ENCODE data around the gene WDFY3. TPM values are rescaled to one million over a fixed set of nuclear protein-coding genes. Genes with fewer than 3 reads are reported as not detected.
"Not testable (repeated sequence)": the region's sequence is repeated elsewhere in the genome, so short reads cannot be mapped to it uniquely, and the experiment has no call there.

The WDFY3 gene
- total and polyA plus RNA-seq, 4 donors, result 7.5 to 229 (median 75.8) TPM

GRCh38 chr4:84672177-84672576 is 294.3 kb downstream of the WDFY3 start:
- Histone ChIP-seq H3K9ac (ENCODE audit: insufficient read depth in 1 of 2, low read length in 2 of 2) (no peak overlapping the region), H3K27me3 (ENCODE audit: control insufficient read depth in 3 of 3, insufficient read depth in 3 of 3, low read length in 2 of 3) (no peaks in the 10 kb centered on the region), H3K27ac (ENCODE audit: low read depth in 1 of 2, low read length in 1 of 2) (no peak overlapping the region), H3K36me3 (ENCODE audit: control insufficient read depth in 4 of 4, insufficient read depth in 4 of 4, low read length in 4 of 4) (peaks cover 12 to 56% (median 29%) of the 10 kb centered on the region in 4 donors), H3K9me3 (ENCODE audit: control insufficient read depth in 4 of 4, insufficient read depth in 3 of 4, low read length in 3 of 4) (no peaks in the 10 kb centered on the region), H3K4me3 (no peak overlapping the region), H3K4me1 (ENCODE audit: control insufficient read depth in 5 of 5, insufficient read depth in 5 of 5, low read length in 5 of 5) (peaks cover 0 to 4% (median 0%) of the 10 kb centered on the region in 5 donors)
- ATAC-seq (ENCODE audit: insufficient read depth, low FRiP score) (no peak), DNase-seq (no peak)
- TF ChIP-seq CTCF (IDR thresholded peaks at IDR 0.05; ENCODE audit: control extremely low read depth, extremely low read depth), result no peak

- DNase-seq (no peak), ATAC-seq (ENCODE audit: insufficient read depth, low FRiP score) (no peak)
- no peak for TF ChIP-seq CTCF (IDR thresholded peaks at IDR 0.05; ENCODE audit: control extremely low read depth, extremely low read depth)
- Histone ChIP-seq H3K27me3 (ENCODE audit: control insufficient read depth in 3 of 3, insufficient read depth in 3 of 3, low read length in 2 of 3) (no peaks in the 10 kb centered on the region), H3K4me1 (ENCODE audit: control insufficient read depth in 5 of 5, insufficient read depth in 5 of 5, low read length in 5 of 5) (peaks cover 0 to 4% (median 0%) of the 10 kb centered on the region in 5 donors), H3K9me3 (ENCODE audit: control insufficient read depth in 4 of 4, insufficient read depth in 3 of 4, low read length in 3 of 4) (peaks cover 0 to 3% (median 0%) of the 10 kb centered on the region in 4 donors), H3K27ac (ENCODE audit: low read depth in 1 of 2, low read length in 1 of 2) (no peak overlapping the region), H3K9ac (ENCODE audit: insufficient read depth in 1 of 2, low read length in 2 of 2) (no peak overlapping the region), H3K36me3 (ENCODE audit: control insufficient read depth in 4 of 4, insufficient read depth in 4 of 4, low read length in 4 of 4) (peaks cover 9 to 47% (median 16%) of the 10 kb centered on the region in 4 donors), H3K4me3 (no peak overlapping the region)
- WGBS, 2 donors, result 94 to 97% methylated on average over 1 of the region's 1 CpG
These were observed 297.3 kb downstream of the WDFY3 start for GRCh38 chr4:84669201-84669600.

GRCh38 chr4:84666439-84666838 is 300.1 kb downstream of the WDFY3 start:
- no peaks in the 10 kb centered on the region for H3K27me3 ChIP-seq (ENCODE audit: control insufficient read depth in 3 of 3, insufficient read depth in 3 of 3, low read length in 2 of 3)
- peaks cover 0 to 3% (median 0%) of the 10 kb centered on the region in 4 donors for H3K9me3 ChIP-seq (ENCODE audit: control insufficient read depth in 4 of 4, insufficient read depth in 3 of 4, low read length in 3 of 4)
- 67 to 76% methylated on average over 1 of the region's 1 CpG for WGBS, 2 donors
- H3K4me3 ChIP-seq, result no peak overlapping the region
- ATAC-seq (ENCODE audit: insufficient read depth, low FRiP score) (no peak), DNase-seq (no peak)
- no peak for TF ChIP-seq CTCF (IDR thresholded peaks at IDR 0.05; ENCODE audit: control extremely low read depth, extremely low read depth)
- H3K27ac ChIP-seq (ENCODE audit: low read depth in 1 of 2, low read length in 1 of 2), result no peak overlapping the region
- peaks cover 0 to 4% (median 0%) of the 10 kb centered on the region in 5 donors for H3K4me1 ChIP-seq (ENCODE audit: control insufficient read depth in 5 of 5, insufficient read depth in 5 of 5, low read length in 5 of 5)
- H3K9ac ChIP-seq (ENCODE audit: insufficient read depth in 1 of 2, low read length in 2 of 2), result no peak overlapping the region
- H3K36me3 ChIP-seq (ENCODE audit: control insufficient read depth in 4 of 4, insufficient read depth in 4 of 4, low read length in 4 of 4), result peaks cover 5 to 26% (median 9%) of the 10 kb centered on the region in 4 donors

GRCh38 chr4:84664767-84665166 is 301.7 kb downstream of the WDFY3 start:
- not testable (repeated sequence) for H3K27me3 ChIP-seq (ENCODE audit: control insufficient read depth in 3 of 3, insufficient read depth in 3 of 3, low read length in 2 of 3); ATAC-seq (ENCODE audit: insufficient read depth, low FRiP score); H3K4me3 ChIP-seq; H3K4me1 ChIP-seq (ENCODE audit: control insufficient read depth in 5 of 5, insufficient read depth in 5 of 5, low read length in 5 of 5); DNase-seq; H3K27ac ChIP-seq (ENCODE audit: low read depth in 1 of 2, low read length in 1 of 2); H3K9ac ChIP-seq (ENCODE audit: insufficient read depth in 1 of 2, low read length in 2 of 2); H3K9me3 ChIP-seq (ENCODE audit: control insufficient read depth in 4 of 4, insufficient read depth in 3 of 4, low read length in 3 of 4)
- 97 to 98% methylated on average over 16 to 19 of the region's 19 CpGs for WGBS, 2 donors
- peaks cover 0 to 15% (median 4%) of the 10 kb centered on the region in 4 donors for H3K36me3 ChIP-seq (ENCODE audit: control insufficient read depth in 4 of 4, insufficient read depth in 4 of 4, low read length in 4 of 4)
